HCT116 (cell line): ENCODE measurements around the gene CDKN1A. TPM values are rescaled to one million over a fixed set of nuclear protein-coding genes. Genes with fewer than 3 reads are reported as not detected.

Experiments used
- ATAC-seq: fragments of 200-7000 bp; cut with Tn5 transposase; 2 replicates; pipeline ENCODE4 v1.9.1; 2020; ENCODE audit warnings: mild to moderate bottlenecking, moderate library complexity
- BruUV-seq: library from RNA; stranded (reverse); fragments of 400-500 nt; replicated peaks from 2 replicates; lab custom pipeline; 2021; lab: Mats Ljungman, UMichigan
- CTCF ChIA-PET: fragments of 300-600 bp; sonication (Branson Sonifier 250); formaldehyde crosslinking; loops from one replicate; lab custom pipeline; 2021; ENCODE audit warnings: antibody characterized with exemption; lab: Charles Lee
- POLR2A ChIA-PET: fragments of 300-600, 350-600 bp; sonication (Branson Sonifier 250); formaldehyde crosslinking; loops from one replicate; lab custom pipeline; 2021; ENCODE audit warnings: antibody characterized with exemption; lab: Charles Lee
- RAD21 ChIA-PET, 2 experiments: fragments of 300-600 bp; sonication (Branson Sonifier 250); formaldehyde crosslinking; loops; one replicate each; lab custom pipeline; 2023; ENCODE audit warnings: low total read pairs in 2 of 2; ENCODE audit not compliant: uncharacterized antibody in 2 of 2, unreplicated experiment in 2 of 2, low non-redundant PET in 1 of 2; lab: Charles Lee
- DNase-seq: peaks from one replicate; pipeline ENCODE4 v3.0.0-alpha.2; 2010; ENCODE audit warnings: low read depth, low spot score
- H2AFZ ChIP-seq: fragments of 200-600 bp; shearing (Covaris generic), sonication (generic); 2 replicates; pipeline ENCODE4 v1.6.1; 2017; ENCODE audit warnings: low read depth, mixed run types, mixed read lengths, antibody characterized with exemption, low read length; ENCODE audit not compliant: poor library complexity, severe bottlenecking
- H3K27ac ChIP-seq: 2 replicates; pipeline ENCODE4 v1.5.1; 2012; ENCODE audit warnings: low read depth, low read length
- H3K27me3 ChIP-seq: fragments of 200-600 bp; sonication (generic); 2 replicates; pipeline ENCODE4 v1.6.1; 2016; ENCODE audit warnings: mixed run types, low read length, mixed read lengths; ENCODE audit not compliant: insufficient read depth
- H3K36me3 ChIP-seq, 2 experiments: fragments of 200-500 bp in 1 of 2; fragments of 200-600 bp in 1 of 2; sonication (Bioruptor generic) in 1 of 2; sonication (generic) in 1 of 2; 2 replicates each; pipeline versions ENCODE4 v1.5.1 to v1.6.1; 2014 to 2016; ENCODE audit warnings: low read length in 2 of 2, inconsistent platforms in 1 of 2, mixed read lengths in 1 of 2, mixed run types in 1 of 2; ENCODE audit not compliant: insufficient read depth in 2 of 2, control insufficient read depth in 1 of 2
- H3K4me1 ChIP-seq, 2 experiments: fragments of 200-600 bp in 1 of 2; sonication (generic) in 1 of 2; 2 replicates each; pipeline versions ENCODE4 v1.5.1 to v1.6.1; 2012 to 2017; ENCODE audit warnings: low read length in 2 of 2, inconsistent platforms in 1 of 2, mild to moderate bottlenecking in 1 of 2, mixed read lengths in 1 of 2, mixed run types in 1 of 2, moderate library complexity in 1 of 2; ENCODE audit not compliant: insufficient read depth in 2 of 2, control insufficient read depth in 1 of 2
- H3K4me2 ChIP-seq: fragments of 200-600 bp; sonication (generic); 2 replicates; pipeline ENCODE4 v1.6.1; 2017; ENCODE audit warnings: mixed run types, low read length, mixed read lengths
- H3K4me3 ChIP-seq, 2 experiments: fragments of 200-600 bp in 1 of 2; sonication (generic) in 1 of 2; replicated peaks in 1 of 2; 2 replicates each; pipeline ENCODE4 v1.5.1; 2011 to 2016; ENCODE audit warnings: low read length in 2 of 2, control low read depth in 1 of 2, low read depth in 1 of 2, mild to moderate bottlenecking in 1 of 2, mixed read lengths in 1 of 2, mixed run types in 1 of 2
- H3K79me2 ChIP-seq: fragments of 200-600 bp; sonication (generic); 2 replicates; pipeline ENCODE4 v1.6.1; 2017; ENCODE audit warnings: mild to moderate bottlenecking, mixed run types, low read length, moderate library complexity, mixed read lengths; ENCODE audit not compliant: insufficient read depth
- H3K9ac ChIP-seq: fragments of 200-600 bp; sonication (generic); 2 replicates; pipeline ENCODE4 v1.6.1; 2016; ENCODE audit warnings: low read length, mixed read lengths
- H3K9me2 ChIP-seq: fragments of 200-600 bp; sonication (generic), shearing (Covaris generic); 2 replicates; pipeline ENCODE4 v1.6.1; 2017; ENCODE audit warnings: mixed run types, mild to moderate bottlenecking, moderate library complexity; ENCODE audit not compliant: insufficient read depth
- H3K9me3 ChIP-seq, 2 experiments: fragments of 200-500 bp in 1 of 2; fragments of 200-600 bp in 1 of 2; sonication (Bioruptor generic) in 1 of 2; sonication (generic) in 1 of 2; 2 replicates each; pipeline ENCODE4 v1.6.1; 2014 to 2017; ENCODE audit warnings: low read length in 2 of 2, mixed read lengths in 2 of 2, inconsistent platforms in 1 of 2, low read depth in 1 of 2, mild to moderate bottlenecking in 1 of 2, mixed run types in 1 of 2, moderate library complexity in 1 of 2; ENCODE audit not compliant: control insufficient read depth in 1 of 2, insufficient read depth in 1 of 2
- H4K20me1 ChIP-seq: fragments of 200-600 bp; sonication (generic), shearing (Covaris generic); 2 replicates; pipeline ENCODE4 v1.6.1; 2017; ENCODE audit warnings: mixed run types, mild to moderate bottlenecking, moderate library complexity; ENCODE audit not compliant: insufficient read depth
- CEBPB ChIP-seq: IDR thresholded peaks from 2 replicates; pipeline ENCODE4 v1.6.1; 2012; ENCODE audit warnings: low read depth
- ELF1 ChIP-seq: IDR thresholded peaks from 2 replicates; pipeline ENCODE4 v1.6.1; 2012; ENCODE audit warnings: low read depth, borderline replicate concordance
- EZH2 ChIP-seq: fragments of 200-600 bp; sonication (generic); IDR thresholded peaks from 2 replicates; pipeline ENCODE4 v1.6.1; 2017; ENCODE audit warnings: antibody characterized with exemption, mixed run types
- EZH2phosphoT487 ChIP-seq: fragments of 200-600 bp; IDR thresholded peaks from 2 replicates; pipeline ENCODE4 v1.6.1; 2018; ENCODE audit warnings: antibody characterized with exemption, borderline replicate concordance
- FOSL1 ChIP-seq: IDR thresholded peaks from 2 replicates; pipeline ENCODE4 v1.6.1; 2012; ENCODE audit warnings: low read depth
- RAD21 ChIP-seq: IDR thresholded peaks from 2 replicates; pipeline ENCODE4 v1.6.1; 2012; ENCODE audit warnings: low read depth, mild to moderate bottlenecking
- SP1 ChIP-seq: IDR thresholded peaks from 2 replicates; pipeline ENCODE4 v1.6.1; 2012; ENCODE audit warnings: low read depth
- SRF ChIP-seq: IDR thresholded peaks from 2 replicates; pipeline ENCODE4 v1.6.1; 2012; ENCODE audit warnings: low read depth
- TCF7L2 ChIP-seq: IDR thresholded peaks from 2 replicates; pipeline ENCODE4 v1.7.0; 2011; ENCODE audit warnings: borderline replicate concordance, inconsistent platforms; ENCODE audit not compliant: insufficient read depth, insufficient read length; ENCODE audit errors: extremely low read depth
- YY1 ChIP-seq: IDR thresholded peaks from 2 replicates; pipeline ENCODE4 v1.6.1; 2011; ENCODE audit warnings: low read length, low read depth, moderate library complexity, mild to moderate bottlenecking; ENCODE audit not compliant: insufficient replicate concordance; ENCODE audit errors: extremely low read depth
- ZFX ChIP-seq: fragments of 450-650 bp; IDR thresholded peaks from 2 replicates; pipeline ENCODE4 v1.6.1; 2017
- ZNF274 ChIP-seq: fragments of 200-500 bp; sonication (Bioruptor generic); IDR thresholded peaks from 2 replicates; pipeline ENCODE4 v1.6.1; 2014; ENCODE audit warnings: mild to moderate bottlenecking, low read depth, low read length, inconsistent platforms
- intact Hi-C: fragments of 100-400 bp; cut with micrococcal nuclease; formaldehyde crosslinking; loops from 2 replicates; pipeline ENCODE4 v1.10.0; 2022
- total RNA-seq: library from RNA; stranded (reverse); gene quantifications from one replicate; pipeline ENCODE4 v1.2.1, GENCODE V29; 2021; ENCODE audit not compliant: unreplicated experiment
- TF ChIP-seq, protein P1 (sequence below): IDR thresholded peaks from 2 replicates; pipeline ENCODE4 v1.6.1; 2012
- TF ChIP-seq, protein P2 (sequence below): IDR thresholded peaks from 2 replicates; pipeline ENCODE4 v1.6.1; 2012; ENCODE audit warnings: low read depth
- TF ChIP-seq, protein P3 (sequence below): IDR thresholded peaks from 2 replicates; pipeline ENCODE4 v1.6.1; 2011; ENCODE audit warnings: mild to moderate bottlenecking, low read length, moderate library complexity; ENCODE audit not compliant: insufficient replicate concordance; ENCODE audit errors: extremely low read depth

The CDKN1A gene
- total RNA-seq, 1 experiment from 2014 or later = 179 TPM

DNA sequence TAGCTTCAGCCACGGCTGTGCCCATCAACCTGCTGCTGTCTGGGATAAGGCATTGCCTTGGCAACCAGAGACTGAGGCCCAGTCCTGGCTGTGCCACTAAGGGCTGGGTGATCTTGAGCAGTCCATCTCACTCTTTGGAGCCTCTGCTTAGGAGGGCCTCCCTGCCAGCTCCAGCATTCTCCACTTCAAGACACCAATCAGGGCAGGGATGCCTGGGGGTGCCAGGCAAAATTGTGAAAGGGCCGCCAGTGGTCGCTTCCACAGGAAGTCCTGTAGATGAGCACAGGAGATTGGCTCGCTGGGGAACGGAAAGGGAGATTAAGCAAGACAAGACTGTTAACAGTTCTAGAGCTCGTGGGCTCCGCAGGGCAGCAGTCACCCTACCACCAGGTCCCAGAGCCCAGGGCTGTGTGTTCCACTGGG, 19.0 kb downstream of the CDKN1A start, which contains the start of gene RAB44:
RAB44 (plus strand) TSS at position 346 of the 423 bp plus-strand sequence. CDS start 6,410 bp downstream, outside the sequence.
- H3K79me2 ChIP-seq = no peaks in the 10 kb centered on the region
- no peaks in the 10 kb centered on the region for H3K27me3 ChIP-seq
- BruUV-seq = no TSS peak
- no peak within 1 kb of the TSS for H3K4me3 ChIP-seq
- no peak within 1 kb of the TSS for H3K4me2 ChIP-seq
- CTCF ChIA-PET = no interaction called here
- RAD21 ChIA-PET = no interaction called here
- no peak for TF ChIP-seq RAD21
- TF ChIP-seq, protein P1, sequence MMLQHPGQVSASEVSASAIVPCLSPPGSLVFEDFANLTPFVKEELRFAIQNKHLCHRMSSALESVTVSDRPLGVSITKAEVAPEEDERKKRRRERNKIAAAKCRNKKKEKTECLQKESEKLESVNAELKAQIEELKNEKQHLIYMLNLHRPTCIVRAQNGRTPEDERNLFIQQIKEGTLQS = no peak
- TF ChIP-seq, protein P2, sequence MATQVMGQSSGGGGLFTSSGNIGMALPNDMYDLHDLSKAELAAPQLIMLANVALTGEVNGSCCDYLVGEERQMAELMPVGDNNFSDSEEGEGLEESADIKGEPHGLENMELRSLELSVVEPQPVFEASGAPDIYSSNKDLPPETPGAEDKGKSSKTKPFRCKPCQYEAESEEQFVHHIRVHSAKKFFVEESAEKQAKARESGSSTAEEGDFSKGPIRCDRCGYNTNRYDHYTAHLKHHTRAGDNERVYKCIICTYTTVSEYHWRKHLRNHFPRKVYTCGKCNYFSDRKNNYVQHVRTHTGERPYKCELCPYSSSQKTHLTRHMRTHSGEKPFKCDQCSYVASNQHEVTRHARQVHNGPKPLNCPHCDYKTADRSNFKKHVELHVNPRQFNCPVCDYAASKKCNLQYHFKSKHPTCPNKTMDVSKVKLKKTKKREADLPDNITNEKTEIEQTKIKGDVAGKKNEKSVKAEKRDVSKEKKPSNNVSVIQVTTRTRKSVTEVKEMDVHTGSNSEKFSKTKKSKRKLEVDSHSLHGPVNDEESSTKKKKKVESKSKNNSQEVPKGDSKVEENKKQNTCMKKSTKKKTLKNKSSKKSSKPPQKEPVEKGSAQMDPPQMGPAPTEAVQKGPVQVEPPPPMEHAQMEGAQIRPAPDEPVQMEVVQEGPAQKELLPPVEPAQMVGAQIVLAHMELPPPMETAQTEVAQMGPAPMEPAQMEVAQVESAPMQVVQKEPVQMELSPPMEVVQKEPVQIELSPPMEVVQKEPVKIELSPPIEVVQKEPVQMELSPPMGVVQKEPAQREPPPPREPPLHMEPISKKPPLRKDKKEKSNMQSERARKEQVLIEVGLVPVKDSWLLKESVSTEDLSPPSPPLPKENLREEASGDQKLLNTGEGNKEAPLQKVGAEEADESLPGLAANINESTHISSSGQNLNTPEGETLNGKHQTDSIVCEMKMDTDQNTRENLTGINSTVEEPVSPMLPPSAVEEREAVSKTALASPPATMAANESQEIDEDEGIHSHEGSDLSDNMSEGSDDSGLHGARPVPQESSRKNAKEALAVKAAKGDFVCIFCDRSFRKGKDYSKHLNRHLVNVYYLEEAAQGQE = no peak
- TF ChIP-seq, protein P3, sequence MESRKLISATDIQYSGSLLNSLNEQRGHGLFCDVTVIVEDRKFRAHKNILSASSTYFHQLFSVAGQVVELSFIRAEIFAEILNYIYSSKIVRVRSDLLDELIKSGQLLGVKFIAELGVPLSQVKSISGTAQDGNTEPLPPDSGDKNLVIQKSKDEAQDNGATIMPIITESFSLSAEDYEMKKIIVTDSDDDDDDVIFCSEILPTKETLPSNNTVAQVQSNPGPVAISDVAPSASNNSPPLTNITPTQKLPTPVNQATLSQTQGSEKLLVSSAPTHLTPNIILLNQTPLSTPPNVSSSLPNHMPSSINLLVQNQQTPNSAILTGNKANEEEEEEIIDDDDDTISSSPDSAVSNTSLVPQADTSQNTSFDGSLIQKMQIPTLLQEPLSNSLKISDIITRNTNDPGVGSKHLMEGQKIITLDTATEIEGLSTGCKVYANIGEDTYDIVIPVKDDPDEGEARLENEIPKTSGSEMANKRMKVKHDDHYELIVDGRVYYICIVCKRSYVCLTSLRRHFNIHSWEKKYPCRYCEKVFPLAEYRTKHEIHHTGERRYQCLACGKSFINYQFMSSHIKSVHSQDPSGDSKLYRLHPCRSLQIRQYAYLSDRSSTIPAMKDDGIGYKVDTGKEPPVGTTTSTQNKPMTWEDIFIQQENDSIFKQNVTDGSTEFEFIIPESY = no peak
- TF ChIP-seq FOSL1 = no peak
- no peak for TF ChIP-seq ELF1
- no peak for TF ChIP-seq EZH2
- TF ChIP-seq SRF = no peak
- TF ChIP-seq YY1 = no peak
- no peak for TF ChIP-seq CEBPB
- no peak for TF ChIP-seq ZNF274
- no peak for TF ChIP-seq TCF7L2
- no peak for TF ChIP-seq ZFX
- TF ChIP-seq SP1 = no peak
- TF ChIP-seq EZH2phosphoT487 = no peak
- H3K4me1 ChIP-seq = peaks cover 0 to 8% of the 10 kb centered on the region in 2 experiments; a peak in 2 of 4 replicates
- no peak within 1 kb of the TSS for H3K9ac ChIP-seq
- no peaks in the 10 kb centered on the region for H3K9me2 ChIP-seq
- no peaks in the 10 kb centered on the region for H3K9me3 ChIP-seq
- H4K20me1 ChIP-seq = no peaks in the 10 kb centered on the region
- DNase-seq = no peak
- H2AFZ ChIP-seq = no peak within 1 kb of the TSS
- H3K27ac ChIP-seq = no peak within 1 kb of the TSS
- intact Hi-C loops = no loop called here
- no peaks in the 10 kb centered on the region for H3K36me3 ChIP-seq
- ATAC-seq = no peak
- POLR2A ChIA-PET = no interaction called here
